ENCODE results near the gene THUMPD3.
A peak's percentile ranks its signal among the peaks of the same experiment; 100 is the strongest.

Gene THUMPD3

DNA sequence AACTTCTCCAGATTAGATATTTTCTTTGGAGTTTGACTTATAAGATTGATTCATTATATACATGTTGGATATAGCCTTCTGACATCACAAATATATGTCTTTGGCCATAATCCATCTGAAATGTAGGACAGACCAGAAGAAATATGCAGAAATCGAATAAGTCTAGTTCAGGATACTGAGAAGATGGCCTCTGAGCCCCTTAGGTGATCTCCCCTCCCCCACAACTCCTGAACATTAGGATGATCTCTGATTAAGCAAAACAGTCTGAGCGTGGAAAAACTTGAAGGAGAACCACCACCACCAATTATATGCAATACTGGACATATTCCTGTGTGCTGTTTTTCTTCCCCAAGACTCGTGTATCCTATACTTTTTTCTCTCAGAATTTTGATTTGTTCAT is 37.8 kb downstream of the THUMPD3 start:
- no peak for TF ChIP-seq CTCF (conservative IDR thresholded peaks at IDR 0.05; ENCODE audit: low read depth, low read length)
- no peak for DNase-seq (ENCODE audit: low read depth)
- H3K4me3 ChIP-seq (ENCODE audit: low read length) = peak overlapping the region; percentile 2

- no peak for DNase-seq (ENCODE audit: low read depth)
- H3K4me3 ChIP-seq (ENCODE audit: low read length) = no peak overlapping the region
- TF ChIP-seq CTCF (conservative IDR thresholded peaks at IDR 0.05; ENCODE audit: low read depth, low read length) = no peak
These were observed 39.1 kb downstream of the THUMPD3 start for GRCh38 chr3:9401986-9402385.

DNA sequence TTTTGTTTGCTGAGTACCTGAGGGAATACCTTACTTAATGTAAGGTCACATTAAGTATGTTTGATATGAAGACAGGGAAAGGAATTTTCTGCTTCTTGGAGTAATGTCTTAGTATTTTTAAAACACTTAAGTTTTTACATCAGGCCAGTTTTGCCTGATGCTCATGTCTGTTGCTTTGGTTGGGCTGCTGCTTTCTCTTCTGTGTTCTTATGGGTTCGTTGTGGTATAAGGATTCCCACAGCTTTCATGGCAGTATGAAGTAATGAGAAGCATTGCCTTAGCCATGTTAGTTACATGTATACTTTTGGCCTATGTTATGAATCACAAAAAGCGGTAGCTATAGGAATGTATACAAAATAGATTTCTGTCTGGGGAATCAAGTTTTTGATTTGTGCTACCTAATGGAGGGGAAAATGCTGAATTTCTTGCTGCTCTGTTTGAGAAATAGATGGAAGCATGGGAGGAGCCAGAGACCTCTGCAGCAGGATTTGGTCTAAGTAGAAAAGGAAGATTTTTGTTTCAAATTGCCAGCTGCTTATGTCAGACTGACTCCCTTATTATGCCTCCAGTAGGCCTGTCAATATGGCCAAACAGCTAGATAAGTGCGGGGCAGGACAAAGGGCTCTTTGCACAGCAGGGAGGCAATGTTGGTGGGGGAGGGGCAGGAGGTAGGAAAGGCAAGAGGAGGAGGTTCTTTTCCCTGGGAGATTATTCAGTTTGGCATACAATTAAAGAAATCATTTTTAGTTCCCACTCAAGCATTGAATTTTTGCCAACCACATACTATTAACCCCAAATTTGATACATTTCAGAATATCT is 39.8 kb downstream of the THUMPD3 start:
- DNase-seq (ENCODE audit: low read depth) = no peak
- no peak overlapping the region for H3K4me3 ChIP-seq (ENCODE audit: low read length)
- TF ChIP-seq CTCF (conservative IDR thresholded peaks at IDR 0.05; ENCODE audit: low read depth, low read length) = no peak

GRCh38 chr3:9403463-9403862 is 40.6 kb downstream of the THUMPD3 start:
- H3K4me3 ChIP-seq (ENCODE audit: low read length) = no peak overlapping the region
- TF ChIP-seq CTCF (conservative IDR thresholded peaks at IDR 0.05; ENCODE audit: low read depth, low read length) = no peak
- no peak for DNase-seq (ENCODE audit: low read depth)

DNA sequence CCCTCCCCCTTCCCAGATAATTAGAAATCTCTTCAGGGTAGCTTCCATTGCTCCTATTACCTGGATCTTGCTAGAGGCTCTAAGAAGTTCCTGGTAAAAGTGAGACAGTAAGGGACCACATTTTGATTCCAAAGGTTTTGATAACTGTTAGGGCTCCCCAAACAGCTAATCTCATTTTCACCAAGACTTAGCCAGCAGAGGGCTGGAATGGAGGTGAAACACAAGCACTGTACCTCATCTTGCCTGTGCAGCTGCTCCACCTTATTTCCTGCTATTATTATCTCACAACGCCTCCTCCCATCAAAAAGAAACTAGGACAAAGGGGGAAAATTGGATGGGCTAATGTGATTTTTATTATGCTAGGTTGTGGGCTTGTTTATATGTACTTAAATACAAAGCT is 41.8 kb downstream of the THUMPD3 start:
- H3K4me3 ChIP-seq (ENCODE audit: low read length) = no peak overlapping the region
- peak; percentile 16 for TF ChIP-seq CTCF (conservative IDR thresholded peaks at IDR 0.05; ENCODE audit: low read depth, low read length)
- no peak for DNase-seq (ENCODE audit: low read depth)

DNA sequence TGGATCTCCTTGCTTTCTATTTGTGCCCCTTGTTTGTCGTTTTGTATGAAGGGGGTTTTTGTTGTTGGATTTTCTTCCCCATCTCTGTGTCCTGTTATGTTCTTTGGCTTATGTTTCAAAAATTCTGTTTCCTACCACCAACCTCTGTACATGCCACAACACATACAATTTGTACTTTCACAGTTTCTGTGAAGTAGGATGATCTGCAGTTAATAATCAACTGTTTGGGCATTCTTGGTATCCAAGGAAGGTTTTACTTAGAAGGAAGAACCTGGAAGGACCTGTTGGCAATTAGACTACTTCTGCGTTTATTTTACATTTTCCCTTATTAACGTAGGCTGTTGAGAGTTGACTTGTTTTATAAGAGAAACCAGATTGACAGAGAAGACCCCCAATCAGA is 42.9 kb downstream of the THUMPD3 start:
- H3K4me3 ChIP-seq (ENCODE audit: low read length) = no peak overlapping the region
- DNase-seq (ENCODE audit: low read depth) = no peak
- TF ChIP-seq CTCF (conservative IDR thresholded peaks at IDR 0.05; ENCODE audit: low read depth, low read length) = no peak
